Measurements from ENCODE around the gene TMED8.

DNA sequence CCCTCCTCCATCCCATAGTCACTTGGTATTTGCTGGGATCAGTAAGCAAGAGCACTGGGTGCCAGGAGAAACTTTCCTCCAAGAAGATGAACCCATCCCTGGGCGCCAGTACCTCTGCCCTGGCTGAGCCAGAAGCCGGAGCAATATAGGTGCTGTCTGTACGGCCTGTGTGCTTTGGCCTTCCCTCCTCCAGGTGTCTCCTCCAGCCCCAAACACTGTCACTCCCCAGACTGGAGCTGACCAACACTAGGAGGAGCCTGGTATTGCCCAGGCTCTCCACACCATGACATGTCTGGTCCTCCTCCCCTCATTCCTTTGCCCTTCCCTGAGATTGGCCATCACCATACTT is 51.2 kb downstream of the TMED8 start:
- TF ChIP-seq, protein P1, sequence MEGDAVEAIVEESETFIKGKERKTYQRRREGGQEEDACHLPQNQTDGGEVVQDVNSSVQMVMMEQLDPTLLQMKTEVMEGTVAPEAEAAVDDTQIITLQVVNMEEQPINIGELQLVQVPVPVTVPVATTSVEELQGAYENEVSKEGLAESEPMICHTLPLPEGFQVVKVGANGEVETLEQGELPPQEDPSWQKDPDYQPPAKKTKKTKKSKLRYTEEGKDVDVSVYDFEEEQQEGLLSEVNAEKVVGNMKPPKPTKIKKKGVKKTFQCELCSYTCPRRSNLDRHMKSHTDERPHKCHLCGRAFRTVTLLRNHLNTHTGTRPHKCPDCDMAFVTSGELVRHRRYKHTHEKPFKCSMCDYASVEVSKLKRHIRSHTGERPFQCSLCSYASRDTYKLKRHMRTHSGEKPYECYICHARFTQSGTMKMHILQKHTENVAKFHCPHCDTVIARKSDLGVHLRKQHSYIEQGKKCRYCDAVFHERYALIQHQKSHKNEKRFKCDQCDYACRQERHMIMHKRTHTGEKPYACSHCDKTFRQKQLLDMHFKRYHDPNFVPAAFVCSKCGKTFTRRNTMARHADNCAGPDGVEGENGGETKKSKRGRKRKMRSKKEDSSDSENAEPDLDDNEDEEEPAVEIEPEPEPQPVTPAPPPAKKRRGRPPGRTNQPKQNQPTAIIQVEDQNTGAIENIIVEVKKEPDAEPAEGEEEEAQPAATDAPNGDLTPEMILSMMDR (IDR thresholded peaks at IDR 0.05; ENCODE audit: low read depth, low read length, missing input control), result no peak
- TF ChIP-seq, protein P2, sequence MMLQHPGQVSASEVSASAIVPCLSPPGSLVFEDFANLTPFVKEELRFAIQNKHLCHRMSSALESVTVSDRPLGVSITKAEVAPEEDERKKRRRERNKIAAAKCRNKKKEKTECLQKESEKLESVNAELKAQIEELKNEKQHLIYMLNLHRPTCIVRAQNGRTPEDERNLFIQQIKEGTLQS (IDR thresholded peaks at IDR 0.05), result no peak
- TF ChIP-seq, protein P3, sequence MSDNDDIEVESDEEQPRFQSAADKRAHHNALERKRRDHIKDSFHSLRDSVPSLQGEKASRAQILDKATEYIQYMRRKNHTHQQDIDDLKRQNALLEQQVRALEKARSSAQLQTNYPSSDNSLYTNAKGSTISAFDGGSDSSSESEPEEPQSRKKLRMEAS (IDR thresholded peaks at IDR 0.05), result no peak
- TF ChIP-seq, protein P4, sequence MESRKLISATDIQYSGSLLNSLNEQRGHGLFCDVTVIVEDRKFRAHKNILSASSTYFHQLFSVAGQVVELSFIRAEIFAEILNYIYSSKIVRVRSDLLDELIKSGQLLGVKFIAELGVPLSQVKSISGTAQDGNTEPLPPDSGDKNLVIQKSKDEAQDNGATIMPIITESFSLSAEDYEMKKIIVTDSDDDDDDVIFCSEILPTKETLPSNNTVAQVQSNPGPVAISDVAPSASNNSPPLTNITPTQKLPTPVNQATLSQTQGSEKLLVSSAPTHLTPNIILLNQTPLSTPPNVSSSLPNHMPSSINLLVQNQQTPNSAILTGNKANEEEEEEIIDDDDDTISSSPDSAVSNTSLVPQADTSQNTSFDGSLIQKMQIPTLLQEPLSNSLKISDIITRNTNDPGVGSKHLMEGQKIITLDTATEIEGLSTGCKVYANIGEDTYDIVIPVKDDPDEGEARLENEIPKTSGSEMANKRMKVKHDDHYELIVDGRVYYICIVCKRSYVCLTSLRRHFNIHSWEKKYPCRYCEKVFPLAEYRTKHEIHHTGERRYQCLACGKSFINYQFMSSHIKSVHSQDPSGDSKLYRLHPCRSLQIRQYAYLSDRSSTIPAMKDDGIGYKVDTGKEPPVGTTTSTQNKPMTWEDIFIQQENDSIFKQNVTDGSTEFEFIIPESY (IDR thresholded peaks at IDR 0.05), result no peak
- no peak for TF ChIP-seq FOXA1 (IDR thresholded peaks at IDR 0.05)
- no peak for TF ChIP-seq YY1 (IDR thresholded peaks at IDR 0.05)
- no peak for TF ChIP-seq HNF4G (IDR thresholded peaks at IDR 0.05)
- no peak for TF ChIP-seq TAF1 (conservative IDR thresholded peaks at IDR 0.05)
- TF ChIP-seq SP1 (IDR thresholded peaks at IDR 0.05), result no peak
- TF ChIP-seq, protein P5, sequence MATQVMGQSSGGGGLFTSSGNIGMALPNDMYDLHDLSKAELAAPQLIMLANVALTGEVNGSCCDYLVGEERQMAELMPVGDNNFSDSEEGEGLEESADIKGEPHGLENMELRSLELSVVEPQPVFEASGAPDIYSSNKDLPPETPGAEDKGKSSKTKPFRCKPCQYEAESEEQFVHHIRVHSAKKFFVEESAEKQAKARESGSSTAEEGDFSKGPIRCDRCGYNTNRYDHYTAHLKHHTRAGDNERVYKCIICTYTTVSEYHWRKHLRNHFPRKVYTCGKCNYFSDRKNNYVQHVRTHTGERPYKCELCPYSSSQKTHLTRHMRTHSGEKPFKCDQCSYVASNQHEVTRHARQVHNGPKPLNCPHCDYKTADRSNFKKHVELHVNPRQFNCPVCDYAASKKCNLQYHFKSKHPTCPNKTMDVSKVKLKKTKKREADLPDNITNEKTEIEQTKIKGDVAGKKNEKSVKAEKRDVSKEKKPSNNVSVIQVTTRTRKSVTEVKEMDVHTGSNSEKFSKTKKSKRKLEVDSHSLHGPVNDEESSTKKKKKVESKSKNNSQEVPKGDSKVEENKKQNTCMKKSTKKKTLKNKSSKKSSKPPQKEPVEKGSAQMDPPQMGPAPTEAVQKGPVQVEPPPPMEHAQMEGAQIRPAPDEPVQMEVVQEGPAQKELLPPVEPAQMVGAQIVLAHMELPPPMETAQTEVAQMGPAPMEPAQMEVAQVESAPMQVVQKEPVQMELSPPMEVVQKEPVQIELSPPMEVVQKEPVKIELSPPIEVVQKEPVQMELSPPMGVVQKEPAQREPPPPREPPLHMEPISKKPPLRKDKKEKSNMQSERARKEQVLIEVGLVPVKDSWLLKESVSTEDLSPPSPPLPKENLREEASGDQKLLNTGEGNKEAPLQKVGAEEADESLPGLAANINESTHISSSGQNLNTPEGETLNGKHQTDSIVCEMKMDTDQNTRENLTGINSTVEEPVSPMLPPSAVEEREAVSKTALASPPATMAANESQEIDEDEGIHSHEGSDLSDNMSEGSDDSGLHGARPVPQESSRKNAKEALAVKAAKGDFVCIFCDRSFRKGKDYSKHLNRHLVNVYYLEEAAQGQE (IDR thresholded peaks at IDR 0.05), result no peak
- no peak for TF ChIP-seq JUND (IDR thresholded peaks at IDR 0.05)
- TF ChIP-seq RAD21 (IDR thresholded peaks at IDR 0.05), result no peak

Data from liver (tissue), 3 donors.